ENCODE data around the gene STAB2. TPM values are rescaled to one million over a fixed set of nuclear protein-coding genes. Genes with fewer than 3 reads are reported as not detected.

STAB2 gene
- total RNA-seq, 2 experiments from 2014 or later, result not detected

GRCh38 chr12:103772367-103773108, 185.5 kb downstream of the STAB2 start:
- POLR2A ChIA-PET, result no interaction called here
- CTCF ChIA-PET, result no interaction called here

DNA sequence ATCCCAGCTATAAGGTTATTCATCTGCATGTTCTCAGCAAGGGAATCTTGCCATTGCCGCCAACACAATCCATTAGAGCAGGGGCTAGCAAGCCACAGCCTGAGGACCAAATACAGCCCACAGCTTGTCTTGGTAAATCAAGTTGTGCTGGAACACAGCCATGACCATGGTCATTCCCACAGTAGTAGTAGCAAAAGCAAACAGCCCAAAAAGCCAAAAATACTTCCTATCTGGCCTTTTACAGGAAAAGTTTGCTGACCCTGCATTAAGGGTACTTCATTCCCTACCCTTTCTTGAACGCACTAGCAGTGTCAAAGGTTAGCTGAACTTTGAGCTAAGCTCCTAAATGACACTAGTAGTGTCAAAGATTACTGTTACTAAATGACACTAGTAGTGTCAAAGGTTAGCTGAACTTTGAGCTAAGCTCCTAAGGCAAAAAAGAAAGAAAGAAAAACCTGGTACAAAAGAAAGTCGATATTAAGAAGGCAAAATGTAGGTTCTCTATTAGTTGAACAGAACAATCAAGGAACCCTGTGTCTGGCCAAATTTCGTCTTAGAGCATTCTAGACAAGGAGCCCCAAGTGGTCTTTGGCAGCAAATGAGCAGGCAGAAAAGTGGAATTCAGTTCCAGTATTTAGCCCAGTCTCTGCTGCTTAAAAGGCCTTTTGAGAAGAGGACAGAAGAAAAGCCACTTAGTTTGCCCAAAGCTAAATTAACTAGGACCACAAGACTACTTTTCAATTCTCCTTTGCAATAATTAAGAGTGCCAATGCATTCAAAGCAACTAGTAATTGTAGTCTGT, 186.2 kb downstream of the STAB2 start:
- ChIA-PET CTCF (no interaction called here), POLR2A (no interaction called here)

DNA sequence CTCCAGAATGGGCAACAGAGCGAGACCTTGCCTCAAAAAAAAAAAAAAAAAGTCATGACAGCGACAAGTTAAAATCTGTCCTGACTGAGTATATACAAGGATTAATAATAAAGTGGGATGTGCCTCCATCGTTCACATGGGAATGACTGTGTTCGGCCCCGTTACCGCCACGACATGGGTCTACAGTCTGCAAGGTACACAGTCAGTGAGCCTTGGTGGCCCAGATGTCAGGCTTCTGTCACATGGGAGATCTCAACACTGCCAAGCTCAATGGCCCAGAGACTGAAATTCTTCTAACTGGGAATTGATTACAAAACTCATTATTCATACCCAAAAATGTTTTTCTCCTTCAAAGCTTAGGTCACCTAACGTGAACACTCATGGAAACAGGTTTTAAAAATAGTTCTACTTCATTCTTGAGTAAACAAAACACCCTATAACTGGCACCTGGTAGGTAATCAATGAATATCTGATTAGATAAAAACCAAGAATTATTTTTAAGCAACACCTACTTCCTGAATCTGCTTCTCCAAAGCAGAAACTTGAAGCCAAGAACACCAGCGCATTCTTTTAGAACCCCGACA, 188.0 kb downstream of the STAB2 start:
- POLR2A ChIA-PET, result no interaction called here
- CTCF ChIA-PET, result interaction anchor here (0.7 kb wide), 2 partner anchors 24 to 142 kb away, joined by 3 to 4 read pairs; no protein-coding TSS in a partner anchor

DNA sequence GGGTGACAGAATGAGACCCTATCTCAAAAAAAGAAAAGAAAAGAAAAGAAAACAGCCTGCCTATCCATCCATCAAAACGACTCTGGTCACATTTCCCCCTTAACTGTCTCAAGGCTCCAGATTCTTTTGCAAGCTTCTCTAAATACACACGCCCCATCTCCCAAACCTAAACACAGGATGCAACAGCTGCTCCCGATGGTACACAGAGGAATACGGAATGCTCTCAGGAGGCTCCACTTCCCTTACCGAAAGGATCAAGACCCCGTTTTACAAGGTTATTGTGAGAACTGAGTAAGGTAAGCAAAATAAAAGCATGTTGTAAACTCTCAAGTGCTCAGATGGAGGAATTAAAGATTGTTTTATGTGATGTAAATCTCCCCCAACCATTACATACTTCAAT, 191.7 kb downstream of the STAB2 start:
- ChIA-PET CTCF (no interaction called here), POLR2A (no interaction called here)

DNA sequence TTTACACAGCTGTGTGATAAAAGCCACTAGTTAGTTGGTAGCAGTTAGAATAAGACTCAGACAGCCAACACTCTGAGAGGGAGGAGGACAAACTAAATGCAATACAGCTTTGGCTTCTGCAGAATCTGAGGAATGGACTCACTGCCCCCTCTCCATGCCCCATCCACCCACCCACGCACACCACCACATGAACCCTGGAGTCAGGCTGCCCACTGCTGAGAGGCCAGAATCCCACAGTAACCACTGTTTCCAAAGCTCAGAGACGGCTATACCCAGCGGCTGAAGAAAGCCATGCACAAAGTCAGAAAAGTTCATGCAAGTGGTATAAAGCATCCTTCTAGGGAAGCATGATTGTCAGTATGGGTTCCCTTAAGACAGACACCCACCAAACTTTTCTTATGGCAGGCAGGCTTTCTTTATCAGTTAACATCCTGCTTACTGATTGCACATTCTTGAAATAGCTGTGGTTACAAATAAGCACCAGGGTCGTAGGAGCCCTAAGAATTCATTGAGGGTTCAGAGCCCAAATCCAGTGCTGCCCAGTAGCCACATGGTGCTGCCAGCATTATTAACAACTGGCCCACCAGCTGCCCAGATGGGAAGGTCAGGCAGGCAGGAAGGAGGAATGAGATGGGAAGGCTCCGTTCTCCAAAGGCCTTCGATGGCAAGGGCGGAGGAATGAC, 192.5 kb downstream of the STAB2 start:
- CTCF ChIA-PET, result no interaction called here
- POLR2A ChIA-PET, result no interaction called here

DNA sequence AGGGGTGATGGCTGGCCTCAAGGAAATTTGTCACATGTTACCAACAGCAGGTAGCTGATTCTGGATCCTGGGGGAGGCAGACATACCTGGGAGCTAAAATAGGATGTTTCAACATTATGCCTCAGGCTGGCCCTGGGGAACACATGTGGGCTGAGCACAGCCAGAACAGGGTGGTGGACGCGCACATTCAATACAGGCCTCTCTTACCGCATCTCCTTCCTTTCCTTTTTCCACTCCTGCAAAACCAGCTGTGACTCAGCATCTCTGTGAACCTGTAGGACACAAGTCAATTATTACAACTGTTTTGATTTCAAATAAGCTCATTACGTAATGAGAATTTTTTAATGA, 193.0 kb downstream of the STAB2 start:
- ChIA-PET POLR2A (no interaction called here), CTCF (no interaction called here)

GRCh38 chr12:103780992-103781391, 193.9 kb downstream of the STAB2 start:
- ChIA-PET POLR2A (no interaction called here), CTCF (no interaction called here)

GRCh38 chr12:103782399-103782798, 195.3 kb downstream of the STAB2 start:
- POLR2A ChIA-PET, result no interaction called here
- CTCF ChIA-PET, result no interaction called here

GRCh38 chr12:103783744-103784664, 196.9 kb downstream of the STAB2 start:
- CTCF ChIA-PET, result no interaction called here
- POLR2A ChIA-PET, result no interaction called here

DNA sequence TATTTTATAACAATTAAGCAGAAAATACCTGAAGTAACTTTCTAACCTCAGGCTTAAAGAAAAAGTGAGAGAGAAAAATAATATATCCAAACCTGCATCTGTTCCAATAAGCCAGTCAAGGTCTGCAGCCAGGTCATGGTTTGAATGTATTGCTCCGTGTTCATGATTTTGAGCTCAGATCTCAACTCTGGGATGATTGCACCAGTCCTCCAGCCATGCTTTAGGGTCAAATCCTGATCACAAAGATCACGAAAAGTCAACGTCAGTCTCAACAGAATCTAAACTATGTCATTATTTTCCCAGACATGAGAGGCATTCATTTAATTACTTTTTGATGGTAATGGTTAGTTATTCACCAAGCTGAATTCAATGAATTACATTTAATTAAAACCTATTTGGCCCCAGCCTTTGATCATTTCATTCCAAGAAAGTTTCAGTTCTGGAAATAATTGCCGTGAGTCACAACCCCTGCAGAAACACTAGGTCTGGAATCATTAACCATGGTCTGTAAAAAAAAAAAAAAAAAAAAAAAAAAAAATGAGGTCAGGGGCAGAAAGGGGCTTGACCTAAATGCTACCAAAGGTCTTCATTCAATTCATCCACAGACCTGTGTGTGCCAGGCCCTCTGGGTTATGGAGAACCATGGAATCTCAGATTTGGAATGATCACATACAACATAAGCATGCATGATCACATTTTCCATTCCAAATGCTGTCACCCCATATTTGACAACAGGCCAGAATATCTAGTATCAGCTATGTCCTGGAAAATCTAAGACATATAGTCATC, 198.4 kb downstream of the STAB2 start:
- CTCF ChIA-PET, result no interaction called here

GRCh38 chr12:103786201-103786600, 199.1 kb downstream of the STAB2 start:
- POLR2A ChIA-PET, result no interaction called here
- CTCF ChIA-PET, result interaction anchor here (0.6 kb wide), 1 partner anchor 30 kb away, joined by 3 read pairs; no protein-coding TSS in a partner anchor

More for the DNA sequence above, 198.4 kb downstream of the STAB2 start:
- POLR2A ChIA-PET, result interaction anchor here (0.7 kb wide), 1 partner anchor 806 kb away, joined by 5 read pairs; no protein-coding TSS in a partner anchor

- CTCF ChIA-PET, result no interaction called here
- POLR2A ChIA-PET, result no interaction called here
Observed at GRCh38 chr12:103791350-103791920, 204.4 kb downstream of the STAB2 start.

DNA sequence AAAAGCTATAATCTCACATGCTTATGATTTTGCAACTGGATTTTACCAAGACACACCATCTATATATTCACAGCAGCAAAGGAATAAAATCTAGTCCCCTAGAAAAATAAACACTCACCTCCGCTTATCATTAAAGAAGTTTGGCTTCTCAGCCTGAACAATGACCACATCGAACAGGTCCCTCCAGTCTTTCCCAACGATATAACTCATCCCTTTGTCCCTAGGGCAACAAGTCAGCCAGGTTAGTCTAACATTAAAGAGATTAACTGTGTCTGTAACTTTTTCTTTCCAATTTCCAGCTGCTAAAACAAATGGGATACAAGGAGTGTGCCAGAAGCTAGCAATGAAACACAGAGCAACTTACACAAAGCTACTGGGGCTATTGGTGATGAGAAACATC, 206.0 kb downstream of the STAB2 start:
- POLR2A ChIA-PET, result no interaction called here
- CTCF ChIA-PET, result no interaction called here

DNA sequence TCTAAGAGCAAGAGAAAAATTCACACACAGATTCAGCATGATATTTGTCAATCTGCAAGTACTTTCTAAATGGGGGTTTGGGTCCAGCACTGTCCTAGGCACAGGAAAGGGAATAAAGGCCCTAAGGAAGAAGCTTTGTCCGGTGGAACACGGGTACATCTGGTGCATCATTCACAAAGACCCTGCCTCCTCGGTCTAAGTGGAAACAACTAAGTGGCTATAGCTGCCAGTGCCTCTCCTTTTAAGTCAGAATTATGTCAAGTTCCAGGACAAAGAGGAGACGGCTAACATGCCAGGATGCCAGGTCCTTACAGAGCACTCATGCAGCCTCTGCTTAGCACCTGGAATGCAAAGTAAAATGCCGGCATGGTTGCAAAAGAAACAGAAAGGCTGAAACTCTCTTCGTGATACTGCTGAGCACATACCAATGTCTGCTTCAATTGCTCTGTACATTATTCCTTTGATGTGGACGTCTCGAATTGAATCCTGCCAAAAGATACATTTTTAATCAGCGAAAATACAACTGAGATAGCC, 206.5 kb downstream of the STAB2 start:
- CTCF ChIA-PET, result no interaction called here

GRCh38 chr12:103794309-103795213, 207.5 kb downstream of the STAB2 start:
- POLR2A ChIA-PET, result no interaction called here
- CTCF ChIA-PET, result no interaction called here

More for the DNA sequence above, 206.5 kb downstream of the STAB2 start:
- POLR2A ChIA-PET, result no interaction called here

GRCh38 chr12:103798586-103798985, 211.5 kb downstream of the STAB2 start:
- CTCF ChIA-PET, result no interaction called here

GRCh38 chr12:103799504-103799856, 212.4 kb downstream of the STAB2 start:
- CTCF ChIA-PET, result no interaction called here
- POLR2A ChIA-PET, result no interaction called here

More at GRCh38 chr12:103798586-103798985, 211.5 kb downstream of the STAB2 start:
- POLR2A ChIA-PET, result no interaction called here

Measured in activated CD8-positive, alpha-beta memory T cell treated with anti-CD3 and anti-CD28 coated beads for 36 hours (primary cell).